HG02759 (cell line): ENCODE data around the gene WDR35.
A peak's percentile ranks its signal among the peaks of the same experiment; 100 is the strongest.
"Not testable (repeated sequence)": the region's sequence is repeated elsewhere in the genome, so short reads cannot be mapped to it uniquely, and the experiment has no call there.

ENCODE experiments used
- ATAC-seq: cut with Tn5 transposase; IDR thresholded peaks from one replicate; pipeline ENCODE4 v1.9.1; 2021; ENCODE audit warnings: mild to moderate bottlenecking, moderate library complexity; ENCODE audit not compliant: unreplicated experiment

Gene WDR35

GRCh38 chr2:19897623-19898245 lies 92.2 kb downstream of the WDR35 start:
- ATAC-seq, result no peak

- ATAC-seq, result no peak
These were observed 94.4 kb downstream of the WDR35 start for GRCh38 chr2:19895535-19895934.

- ATAC-seq, result peak; percentile 29
These were observed 95.6 kb downstream of the WDR35 start for GRCh38 chr2:19894134-19894792.

GRCh38 chr2:19893520-19894133 lies 96.3 kb downstream of the WDR35 start:
- ATAC-seq, result peak; percentile 80

- not testable (repeated sequence) for ATAC-seq
These were observed 97.9 kb downstream of the WDR35 start for GRCh38 chr2:19891971-19892370.

- no peak for ATAC-seq
These were observed 99.8 kb downstream of the WDR35 start for GRCh38 chr2:19890104-19890503.

- no peak for ATAC-seq
These were observed 101.1 kb downstream of the WDR35 start for GRCh38 chr2:19888831-19889230.

GRCh38 chr2:19887510-19887909 lies 102.4 kb downstream of the WDR35 start:
- ATAC-seq, result no peak

- ATAC-seq, result no peak
These were observed 103.6 kb downstream of the WDR35 start for GRCh38 chr2:19886261-19886660.

- ATAC-seq, result no peak
These were observed 104.1 kb downstream of the WDR35 start for GRCh38 chr2:19885791-19886190.

- ATAC-seq, result no peak
These were observed 105.8 kb downstream of the WDR35 start for GRCh38 chr2:19883971-19884720.

- ATAC-seq, result no peak
These were observed 106.4 kb downstream of the WDR35 start for GRCh38 chr2:19883486-19883885.

- ATAC-seq, result no peak
These were observed 107.6 kb downstream of the WDR35 start for GRCh38 chr2:19882286-19882685.

- no peak for ATAC-seq
These were observed 108.0 kb downstream of the WDR35 start for GRCh38 chr2:19881908-19882265.

GRCh38 chr2:19881221-19881907 lies 108.5 kb downstream of the WDR35 start:
- no peak for ATAC-seq

GRCh38 chr2:19880191-19880590 lies 109.7 kb downstream of the WDR35 start:
- not testable (repeated sequence) for ATAC-seq

GRCh38 chr2:19879120-19879519 lies 110.8 kb downstream of the WDR35 start:
- ATAC-seq, result no peak

GRCh38 chr2:19878268-19879046 lies 111.4 kb downstream of the WDR35 start:
- no peak for ATAC-seq

- ATAC-seq, result no peak
These were observed 113.2 kb downstream of the WDR35 start for GRCh38 chr2:19876751-19877150.

- ATAC-seq, result no peak
These were observed 114.6 kb downstream of the WDR35 start for GRCh38 chr2:19875280-19875679.
